ENCODE results near the gene INKA1. TPM values are rescaled to one million over a fixed set of nuclear protein-coding genes. Genes with fewer than 3 reads are reported as not detected.

INKA1 gene
- total and polyA plus RNA-seq, 9 of the 15 experiments (the other 6 are each of a cell fraction or from before 2014, with no cell fraction given): 0.55 to 13.9 (median 6.7) TPM

- no peaks in the 10 kb centered on the region for H4K20me1 ChIP-seq (replicated peaks; ENCODE audit: control insufficient read depth, insufficient read depth, low read length)
- H3K4me1 ChIP-seq (replicated peaks in 1 of 2; ENCODE audit: control insufficient read depth in 2 of 2, insufficient read depth in 2 of 2, low read length in 2 of 2): peaks cover 27 to 44% of the 10 kb centered on the region in 2 experiments; a peak in 4 of 5 replicates
- no TSS peak for BruUV-seq (replicated peaks)
- no peak overlapping the region for H3K9ac ChIP-seq (ENCODE audit: insufficient read depth in 1 of 2, low read depth in 2 of 2, low read length in 2 of 2)
- ChIA-PET POLR2A (interaction anchor here (0.7 kb wide), 1 partner anchor 389 kb away, joined by 3 read pairs; the partner anchor contains the start of gene TCTA), CTCF (ENCODE audit: low intra/inter-chr PET ratio) (interaction anchor here (2.0 kb wide), 1 partner anchor 38 kb away, joined by 9 read pairs; no protein-coding TSS in a partner anchor)
- WGBS (ENCODE audit: insufficient coverage, low coverage, missing lambda C conversion rate): 53% methylated on average over 2 of the region's 2 CpGs
- H3K27ac ChIP-seq (ENCODE audit: extremely low read depth, low read depth, low read length): no peak overlapping the region
- ATAC-seq (no peak), FAIRE-seq (no peak), DNase-seq (ENCODE audit: extremely low read depth in 1 of 4, low spot score in 3 of 4) (no peak)
- intact Hi-C loops (cut with micrococcal nuclease): no loop called here
- H3K27me3 ChIP-seq (ENCODE audit: control insufficient read depth in 2 of 2, insufficient read depth in 2 of 2, low read length in 2 of 2): no peaks in the 10 kb centered on the region
- H3K9me3 ChIP-seq (replicated peaks; ENCODE audit: control insufficient read depth, insufficient read depth, low read depth, low read length): no peaks in the 10 kb centered on the region
- H3K9me1 ChIP-seq (ENCODE audit: control insufficient read depth, insufficient read depth, low read length): peaks cover 4% of the 10 kb centered on the region
- H2AFZ ChIP-seq (ENCODE audit: low read depth, low read length): peak overlapping the region; percentile 88
- in situ Hi-C loops (cut with MboI): no loop called here
- H3K4me3 ChIP-seq: no peak overlapping the region
- H3K36me3 ChIP-seq (ENCODE audit: control insufficient read depth, insufficient read depth, low read length): peaks cover 9% of the 10 kb centered on the region; the same call in 2 of the 3 replicates
- TF ChIP-seq BMI1 (IDR thresholded peaks at IDR 0.05; ENCODE audit: low read length) (no peak), ZNF324 (CRISPR knock-in tag; IDR thresholded peaks at IDR 0.05) (no peak), NFIX (CRISPR knock-in tag; IDR thresholded peaks at IDR 0.05; ENCODE audit: low read depth) (no peak), BHLHE40 (IDR thresholded peaks at IDR 0.05; ENCODE audit: low read length) (no peak), PRDM10 (IDR thresholded peaks at IDR 0.05; ENCODE audit: partially characterized antibody) (peak; percentile 33), HDAC1 (IDR thresholded peaks at IDR 0.05) (peak in 1 of 2 experiments; percentile 48; a peak in 1 of 4 replicates), RBM15 (IDR thresholded peaks at IDR 0.05; ENCODE audit: insufficient read depth, low read length) (no peak), KDM1A (IDR thresholded peaks at IDR 0.05) (peak; percentile 26 to 67; a peak in 3 of 4 replicates), PHF21A (IDR thresholded peaks at IDR 0.05; ENCODE audit: borderline replicate concordance, low read depth) (peak; percentile 95)
- no peak overlapping the region for H3K4me2 ChIP-seq (ENCODE audit: insufficient read depth, low read length)
- peaks cover 23% of the 10 kb centered on the region for H3K79me2 ChIP-seq (ENCODE audit: control insufficient read depth, insufficient read depth, low read length)
Measured at GRCh38 chr3:49801160-49801559, 1.9 kb upstream of the INKA1 start.

Measured in K562 (cell line).